HG02981 (cell line): ENCODE results near the gene SLC24A3.

ENCODE experiments used
- ATAC-seq: cut with Tn5 transposase; IDR thresholded peaks from one replicate; pipeline ENCODE4 v1.9.1; 2021; ENCODE audit warnings: mild to moderate bottlenecking, moderate library complexity; ENCODE audit not compliant: unreplicated experiment

SLC24A3 gene

DNA sequence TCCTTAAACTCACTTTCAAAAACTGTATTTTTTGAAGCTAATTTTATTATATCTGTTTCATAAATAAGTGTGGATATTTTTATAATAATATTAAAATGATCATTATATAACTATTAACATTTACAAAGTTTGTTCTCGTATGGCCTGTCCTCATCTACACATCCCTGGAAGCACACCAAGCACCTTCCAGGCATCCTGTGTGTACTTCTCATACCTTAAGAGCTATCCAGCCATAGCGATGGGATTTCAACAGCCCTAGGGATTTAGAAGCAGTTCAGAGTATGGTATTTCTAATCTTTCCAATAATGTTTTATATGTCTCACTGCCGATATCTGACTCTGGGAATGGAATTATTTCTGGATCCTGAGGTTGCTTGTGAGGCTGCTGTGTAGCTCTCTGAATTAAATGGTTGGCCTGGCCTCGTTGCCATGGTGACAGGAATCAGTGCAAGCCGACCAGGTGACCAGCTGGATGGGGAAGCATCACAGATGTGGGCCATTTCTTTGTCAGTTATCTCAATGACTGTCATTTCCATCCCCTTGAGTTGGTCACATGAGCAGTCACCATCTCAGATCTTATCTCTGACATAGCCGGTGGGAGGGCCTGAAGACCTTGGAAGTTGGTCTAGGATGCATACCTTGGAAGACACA, 280.4 kb downstream of the SLC24A3 start:
- no peak for ATAC-seq

DNA sequence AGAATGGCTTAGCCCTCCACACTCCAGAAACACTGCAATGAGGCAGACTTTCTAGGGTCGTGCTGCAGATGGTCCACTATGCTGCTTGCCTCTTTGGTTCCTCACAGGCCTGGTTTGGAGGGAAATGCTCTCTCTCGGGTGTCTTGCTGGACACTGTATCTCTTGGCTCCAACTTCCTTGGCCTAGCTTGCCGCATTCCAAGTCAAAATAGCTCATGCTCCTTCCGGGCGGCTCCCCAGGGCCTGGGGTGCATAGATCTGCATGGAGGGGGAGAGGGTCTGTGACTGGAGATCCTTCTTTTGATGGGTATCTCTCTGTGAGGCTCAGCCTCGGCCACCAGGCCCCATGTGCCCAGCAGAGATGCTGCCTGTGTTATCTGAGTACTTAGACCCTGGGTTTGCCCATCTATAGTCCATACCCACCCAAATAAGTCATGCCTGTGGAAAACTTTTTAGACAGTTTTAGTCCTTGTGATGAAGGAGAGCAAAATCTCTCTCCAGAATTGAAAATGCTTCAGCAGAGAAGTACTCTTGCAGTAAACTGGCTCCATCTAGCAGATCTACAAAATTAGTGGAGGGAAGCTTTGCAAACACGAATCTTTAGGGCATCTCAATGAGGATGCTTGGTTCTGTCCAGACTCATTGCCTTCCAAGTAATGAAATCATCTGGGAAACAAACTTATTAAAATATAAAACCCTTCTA, 281.5 kb downstream of the SLC24A3 start:
- ATAC-seq = no peak

DNA sequence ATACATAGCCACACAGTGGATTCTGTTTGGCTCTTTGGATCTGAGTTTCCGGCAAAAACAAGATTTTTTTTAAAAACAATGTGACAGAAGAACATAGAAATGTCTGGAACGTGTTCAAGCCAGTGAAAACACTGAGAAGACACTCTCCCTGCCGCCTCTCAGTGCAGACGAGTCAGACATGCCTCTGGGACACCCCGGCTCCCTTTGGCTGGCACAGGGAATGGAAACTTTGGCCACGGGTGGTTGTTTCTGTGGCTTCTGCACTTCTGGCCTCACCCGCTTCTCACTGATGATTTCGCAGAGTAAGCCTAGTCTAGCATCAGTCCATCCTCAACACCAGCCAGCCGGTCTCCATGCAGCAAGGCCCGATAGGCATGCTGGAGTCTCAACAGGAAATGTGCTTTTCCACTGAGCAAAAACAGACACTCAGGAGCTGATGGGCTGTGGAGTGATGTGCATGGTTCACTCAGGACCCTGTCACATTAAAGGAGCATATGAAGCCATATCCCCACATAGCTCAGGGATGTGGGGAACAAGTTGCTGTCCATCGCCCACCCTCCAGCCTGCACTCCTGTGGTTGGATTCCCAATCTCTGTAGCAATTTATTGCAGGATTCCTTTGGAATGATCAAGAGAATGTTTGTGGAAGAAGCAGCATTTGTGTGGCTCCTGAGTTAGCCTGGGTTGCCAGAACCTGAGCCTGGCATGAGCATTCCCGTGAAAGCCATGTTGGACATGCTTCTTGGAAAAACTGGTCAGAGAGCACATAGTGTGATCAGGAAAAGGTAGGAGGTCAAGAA, 283.7 kb downstream of the SLC24A3 start:
- no peak for ATAC-seq

DNA sequence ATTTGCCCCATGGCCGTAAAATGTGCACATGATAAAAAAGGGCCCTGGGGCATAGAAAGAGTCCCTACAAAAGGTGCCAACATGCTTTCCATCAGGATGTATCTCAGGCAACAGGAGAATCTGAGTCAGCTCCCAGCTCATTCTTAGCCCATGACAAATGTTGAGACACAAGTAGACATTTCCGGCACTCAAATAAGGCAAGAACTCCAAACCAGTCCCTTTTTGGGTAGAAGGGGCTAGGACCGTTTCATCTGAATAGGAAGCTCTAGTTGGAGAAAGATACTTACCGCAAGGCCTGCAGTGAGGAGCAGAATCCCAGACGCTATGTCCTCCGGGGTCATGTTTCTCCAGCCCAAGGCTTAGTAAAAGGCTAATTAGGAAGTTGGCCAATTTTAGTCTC, 284.6 kb downstream of the SLC24A3 start:
- no peak for ATAC-seq

DNA sequence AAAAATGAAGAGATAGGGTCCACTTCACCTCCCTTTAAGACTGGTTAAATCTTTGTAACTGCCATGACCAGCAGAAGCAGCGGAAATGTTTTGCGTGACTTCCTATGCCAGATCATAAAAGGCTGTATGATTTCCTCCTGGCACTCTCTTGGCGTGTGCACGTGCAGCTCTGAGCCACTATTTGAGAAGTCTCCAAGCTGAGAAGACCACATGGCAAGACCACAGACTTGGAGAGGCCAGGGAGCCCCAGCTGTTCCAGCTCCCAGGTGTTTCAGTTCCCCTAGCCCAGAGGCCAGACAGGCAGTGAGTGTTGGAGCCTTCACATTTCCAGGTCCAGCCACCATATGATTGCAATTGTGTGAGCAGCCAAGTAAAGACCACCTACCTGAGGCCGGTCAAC, 286.3 kb downstream of the SLC24A3 start:
- ATAC-seq = no peak

DNA sequence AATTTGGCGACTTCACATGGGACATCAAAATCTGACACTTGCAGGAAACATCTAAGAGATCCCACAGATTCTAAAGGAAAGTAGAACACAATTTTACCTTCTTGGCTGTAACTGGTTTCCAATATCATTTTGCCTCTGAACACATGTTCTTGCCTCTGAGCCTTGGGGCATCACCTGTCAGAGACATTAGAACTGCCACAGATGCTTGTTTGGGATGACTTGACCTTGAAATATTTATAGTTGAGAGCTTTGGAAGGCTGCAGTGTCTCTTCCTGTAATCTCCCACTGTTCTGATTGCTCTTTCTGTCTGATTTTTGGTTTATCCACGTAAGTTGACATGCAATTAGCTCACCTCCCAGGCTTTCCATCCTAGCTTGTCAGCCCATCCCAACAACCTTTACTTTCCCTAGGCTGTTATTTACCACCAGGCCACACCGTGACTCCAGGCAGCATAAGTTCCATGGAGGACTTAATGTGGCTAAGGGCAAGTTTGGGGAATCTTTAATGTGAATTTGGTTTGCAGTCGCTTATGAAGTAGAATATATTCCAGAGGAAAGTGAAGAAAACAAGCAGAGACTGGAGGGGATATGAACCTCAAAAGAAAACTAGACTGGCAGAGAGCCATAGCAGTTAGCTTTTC, 289.2 kb downstream of the SLC24A3 start:
- ATAC-seq = no peak

DNA sequence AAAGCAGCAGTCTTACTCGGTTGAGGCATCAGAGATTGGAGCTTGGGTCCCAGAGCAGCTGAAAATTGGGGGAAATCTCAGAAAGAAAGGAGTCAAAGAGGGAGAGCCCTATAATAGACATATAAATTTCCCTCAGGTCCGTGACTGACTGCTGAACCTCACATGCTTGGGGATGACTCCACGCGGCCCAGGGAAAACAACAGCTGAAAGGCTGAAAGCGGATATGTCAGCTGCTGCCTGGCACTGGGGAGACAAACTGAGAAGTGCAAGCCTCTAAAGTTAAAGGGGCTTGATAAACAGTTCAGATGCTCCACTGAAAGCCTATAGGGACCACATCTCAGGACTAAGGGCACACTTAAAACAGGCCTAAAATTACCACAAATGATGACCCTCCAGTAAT, 289.7 kb downstream of the SLC24A3 start:
- ATAC-seq = no peak

DNA sequence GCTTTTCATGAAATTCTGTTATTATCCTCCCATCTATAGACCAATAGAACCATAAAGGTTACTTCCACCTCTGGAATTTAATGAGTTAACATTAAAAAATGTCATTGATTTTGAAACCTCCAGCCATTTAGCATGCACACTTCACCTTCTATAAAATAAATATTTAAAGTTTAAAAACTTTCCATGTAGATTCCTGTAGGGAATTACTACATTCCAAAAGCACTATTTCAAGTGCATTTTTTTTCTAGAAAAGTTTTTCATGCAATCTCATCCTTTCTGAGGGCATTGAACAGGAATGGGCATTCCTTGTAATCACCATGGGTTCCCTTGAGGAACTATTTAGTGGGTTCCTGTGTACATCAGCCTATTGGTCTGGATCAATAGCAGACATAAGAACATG, 291.8 kb downstream of the SLC24A3 start:
- ATAC-seq = no peak

DNA sequence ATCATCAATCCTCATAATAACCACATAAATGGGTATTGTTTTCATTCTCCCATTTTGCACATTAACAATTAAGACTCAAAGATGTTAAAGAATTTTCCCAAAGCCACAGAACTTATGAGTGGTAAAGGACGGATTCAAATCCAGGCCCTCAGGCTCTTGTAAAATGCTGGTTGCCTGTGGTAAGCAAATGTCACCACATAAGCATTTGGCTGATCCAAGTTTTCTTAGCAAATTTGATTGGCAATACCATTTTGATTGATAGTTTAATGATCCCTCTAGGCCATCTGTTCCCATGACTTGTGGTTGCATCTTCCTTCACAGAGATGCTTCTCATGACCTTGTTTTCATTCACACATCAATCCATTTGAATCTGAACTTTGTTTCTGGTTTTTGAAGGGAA, 293.6 kb downstream of the SLC24A3 start:
- ATAC-seq = no peak

DNA sequence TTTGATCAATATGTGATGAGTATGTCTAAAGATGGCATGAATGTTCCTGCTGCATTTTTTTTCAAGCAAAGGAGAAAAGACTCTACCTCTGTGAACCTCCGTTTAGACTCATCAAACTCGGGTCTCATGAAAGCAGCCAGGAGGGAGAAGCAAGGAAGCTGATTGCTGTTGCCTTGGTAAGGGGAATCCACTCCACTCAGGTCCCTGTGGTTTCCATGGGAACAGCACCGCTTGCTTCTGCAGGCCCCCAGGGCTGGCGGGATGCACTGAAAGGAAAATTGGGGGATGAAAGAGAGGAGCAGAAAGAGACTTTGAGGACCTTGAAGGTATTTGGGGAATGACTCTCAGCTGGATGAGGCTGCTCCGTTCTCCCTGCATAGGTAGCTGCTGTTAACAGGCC, 296.0 kb downstream of the SLC24A3 start:
- no peak for ATAC-seq

DNA sequence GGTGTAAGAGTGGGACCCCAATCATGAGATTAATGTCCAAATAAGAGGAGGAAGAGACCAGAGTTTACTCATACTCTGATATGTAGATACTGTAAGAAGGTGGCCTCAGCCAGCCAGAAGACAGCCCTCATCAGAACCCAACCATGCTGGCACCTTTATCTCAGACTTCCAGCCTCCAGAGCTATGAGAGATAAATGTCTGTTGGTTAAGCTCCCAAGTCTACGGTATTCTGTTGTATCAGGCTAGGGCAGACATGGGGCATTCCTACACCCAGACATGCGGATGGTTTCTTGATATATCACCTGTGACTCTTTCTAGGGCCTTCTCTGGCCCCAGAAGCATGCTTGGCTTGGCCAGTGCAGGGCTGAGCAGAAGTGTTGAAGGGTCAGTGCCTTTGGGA, 298.2 kb downstream of the SLC24A3 start:
- no peak for ATAC-seq

DNA sequence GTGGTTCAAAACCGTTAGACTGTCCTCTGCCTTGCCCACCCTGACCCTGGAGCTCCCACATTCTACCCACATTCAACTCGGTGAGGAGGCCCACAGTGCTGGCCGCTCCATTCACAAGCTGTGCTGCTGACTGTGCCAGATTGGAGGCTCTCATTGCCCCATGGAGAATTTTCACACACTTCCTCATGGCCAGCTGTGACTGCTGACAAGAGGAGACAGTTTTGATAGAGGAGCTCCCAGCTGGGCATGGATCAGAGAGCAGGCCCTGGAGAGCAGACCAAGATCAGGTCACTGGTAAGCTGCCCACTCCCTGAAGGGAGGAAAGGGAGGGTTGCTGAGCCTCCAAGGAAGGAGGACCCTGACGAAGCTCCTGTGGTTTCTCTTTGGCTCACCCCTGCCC, 299.5 kb downstream of the SLC24A3 start:
- ATAC-seq = no peak

DNA sequence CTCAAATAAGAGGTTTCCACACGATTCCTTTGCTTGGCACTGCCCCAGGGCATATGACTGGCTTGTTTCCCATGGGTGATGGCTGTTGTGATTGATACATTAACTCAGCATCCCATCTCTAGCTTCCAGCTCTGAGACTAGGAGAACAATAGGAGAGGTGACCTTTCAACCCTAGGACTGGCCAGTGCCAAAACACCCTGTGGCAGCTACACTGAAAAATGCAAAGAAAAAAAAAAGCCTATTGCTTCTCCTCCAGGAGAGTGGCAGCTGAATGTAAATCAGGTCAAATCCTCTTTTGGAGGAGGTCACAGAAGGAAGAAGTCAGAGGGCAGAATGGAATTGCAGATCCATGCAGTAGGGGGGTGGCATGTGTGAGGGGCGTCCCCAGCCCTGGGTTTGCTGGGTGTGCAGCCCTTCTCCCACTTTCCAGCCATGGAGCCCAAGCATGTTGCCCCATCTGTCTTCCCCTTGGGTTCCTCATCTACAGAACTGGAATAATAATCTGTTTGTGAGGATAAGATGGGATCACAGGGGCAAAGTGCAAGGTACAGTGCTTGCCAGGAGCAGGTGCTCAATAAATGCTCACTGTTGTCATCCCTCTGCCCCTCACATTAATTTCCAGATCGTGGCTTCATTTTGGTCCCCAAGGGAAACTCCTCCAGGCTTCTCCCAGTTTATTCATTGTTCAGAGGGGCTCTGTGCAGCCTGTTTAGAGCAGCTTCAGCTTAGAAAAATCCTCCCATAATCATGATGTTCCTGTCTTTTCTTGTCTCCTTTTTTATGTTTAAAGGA, 300.6 kb downstream of the SLC24A3 start:
- no peak for ATAC-seq

DNA sequence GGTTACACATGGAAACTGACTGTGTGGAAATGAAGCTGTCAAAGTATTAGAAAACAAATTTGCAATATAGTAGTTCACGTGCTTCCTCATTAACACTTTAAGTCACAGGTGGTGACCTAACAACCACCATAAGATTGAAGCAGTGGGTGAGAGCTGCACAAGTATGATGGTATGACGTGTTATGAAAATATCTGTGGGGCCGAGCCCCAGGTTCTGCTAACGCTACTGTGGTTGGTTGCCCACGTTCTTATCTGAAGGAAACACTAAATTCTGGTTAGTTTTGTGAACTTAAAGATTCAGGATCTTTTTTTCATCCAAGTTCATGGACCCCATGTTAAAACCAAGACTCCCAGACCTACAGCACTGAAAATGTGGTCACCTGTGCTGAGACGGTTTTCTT, 302.6 kb downstream of the SLC24A3 start:
- ATAC-seq = no peak

DNA sequence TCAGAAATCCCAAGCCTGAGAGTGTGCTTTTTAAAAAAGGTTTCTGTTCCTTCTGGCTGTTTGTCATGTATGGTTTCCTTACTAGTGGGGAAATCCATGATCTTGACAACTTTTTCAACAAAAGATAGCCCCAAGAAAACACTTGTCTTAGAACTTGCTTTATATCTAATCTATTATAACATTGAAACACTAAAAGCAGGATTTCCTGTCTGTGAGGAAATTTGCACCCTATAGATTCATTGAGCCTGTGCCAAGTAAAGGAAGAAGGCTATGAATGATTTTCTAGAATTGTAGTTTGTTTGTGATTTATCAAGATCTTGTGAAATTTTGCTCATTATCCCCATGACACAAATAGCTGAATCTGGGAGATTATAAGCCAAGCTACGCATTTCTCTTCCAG, 307.0 kb downstream of the SLC24A3 start:
- ATAC-seq = no peak

DNA sequence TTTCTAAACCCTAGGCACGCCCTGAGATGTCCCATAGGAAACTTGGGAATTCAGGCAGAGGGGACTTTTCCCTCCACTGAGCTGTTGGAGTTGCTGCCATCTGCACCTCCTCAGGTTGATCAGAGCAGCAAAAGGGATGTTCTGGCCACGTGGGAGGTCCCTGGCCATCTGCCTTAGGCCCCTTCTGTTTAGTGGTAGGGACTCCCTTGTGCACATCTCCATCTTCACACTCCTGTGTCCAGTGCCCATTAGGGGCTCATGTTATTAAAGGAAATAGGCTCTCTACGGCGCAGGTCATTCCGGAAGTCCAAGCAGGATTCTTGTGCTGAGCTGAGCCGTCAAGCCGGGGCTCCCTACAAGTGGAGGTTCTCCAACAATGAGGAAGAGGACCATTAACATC, 307.8 kb downstream of the SLC24A3 start:
- ATAC-seq = no peak

DNA sequence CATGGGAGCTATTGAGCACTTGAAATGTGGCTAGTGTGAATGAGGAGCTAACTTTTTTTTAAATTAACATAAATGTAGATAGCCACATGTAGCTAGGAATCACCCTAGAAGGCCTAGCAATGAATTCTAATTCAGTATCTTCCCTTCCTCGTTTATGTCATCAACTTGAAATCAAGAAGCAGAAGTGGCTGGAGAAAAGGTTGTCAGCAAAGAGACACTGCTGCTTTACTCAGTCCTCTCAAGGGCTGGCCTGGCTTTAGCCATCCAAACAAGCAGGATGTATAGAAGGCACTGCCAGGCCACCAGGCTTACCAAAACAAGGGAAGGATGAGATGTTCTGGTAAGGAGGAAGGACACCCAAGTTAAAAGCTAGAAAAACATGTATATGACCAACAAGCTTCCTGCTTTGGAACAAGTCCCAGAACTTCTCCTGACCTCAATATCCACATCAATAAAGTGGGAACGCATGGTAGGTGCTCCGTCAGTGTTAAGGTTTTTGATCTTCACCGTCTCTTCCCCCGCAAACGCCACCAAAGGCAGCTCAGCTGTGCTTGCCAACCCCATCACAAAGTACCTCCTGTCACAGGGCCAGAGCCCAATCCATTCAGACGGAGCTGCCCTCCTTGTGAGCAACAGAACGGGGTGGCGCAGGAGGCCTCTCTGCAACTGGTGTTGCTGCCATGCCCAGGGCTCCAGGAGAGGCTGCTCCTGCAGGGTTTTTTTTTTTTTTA, 309.8 kb downstream of the SLC24A3 start:
- ATAC-seq = no peak

DNA sequence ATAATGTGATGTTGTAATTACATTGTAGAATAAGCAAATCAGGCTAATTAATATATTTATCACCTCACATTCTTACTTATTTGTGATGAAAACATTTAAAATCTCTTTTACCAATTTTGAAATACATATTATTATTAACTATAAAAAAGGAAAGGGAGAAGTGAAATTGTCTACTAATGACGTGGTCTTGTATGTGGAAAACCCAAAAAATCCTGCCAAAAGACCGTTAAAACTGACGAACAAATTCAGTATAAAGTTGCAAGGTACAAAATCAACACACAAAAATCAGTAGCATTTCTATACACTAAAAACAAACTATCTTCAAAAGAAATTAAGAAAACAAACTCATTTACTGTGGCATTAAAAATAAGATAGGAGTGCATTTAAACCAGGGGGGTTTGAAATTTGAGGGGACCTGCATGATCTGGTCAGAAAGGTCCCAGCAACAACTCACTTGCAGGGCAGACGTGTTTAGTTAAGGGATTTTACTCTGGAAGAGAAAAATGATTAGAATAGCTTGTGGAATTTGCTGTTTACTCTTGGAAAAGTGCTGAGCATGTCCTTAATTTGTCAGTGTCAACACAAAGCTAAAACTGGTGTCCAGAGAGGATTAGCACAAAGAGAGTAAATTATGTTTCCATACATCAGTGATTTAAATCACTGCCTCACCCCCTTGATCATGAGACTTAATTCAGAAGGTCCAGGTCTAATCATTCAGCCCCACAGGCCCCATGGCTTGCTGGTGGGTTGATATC, 310.6 kb downstream of the SLC24A3 start:
- ATAC-seq = no peak

DNA sequence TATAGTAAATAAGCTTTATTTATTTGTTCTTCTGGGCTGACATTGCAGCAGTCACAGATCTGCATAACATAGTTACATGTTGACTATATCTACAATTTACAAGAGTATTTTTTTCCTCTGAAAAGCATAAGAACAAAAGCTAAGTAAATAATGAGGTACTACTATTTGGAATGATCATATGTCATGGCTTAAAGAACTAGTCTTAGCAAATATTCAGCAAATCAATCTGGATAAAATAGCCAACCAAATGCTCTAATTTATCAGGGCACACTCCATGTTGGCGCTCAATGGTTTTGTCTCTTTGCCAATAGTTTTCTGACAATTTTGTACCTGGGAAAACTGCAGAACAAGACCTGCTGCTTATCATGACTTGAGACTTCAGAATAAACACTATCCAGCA, 312.2 kb downstream of the SLC24A3 start:
- no peak for ATAC-seq
